GM18868 (cell line): Measurements from ENCODE around the gene SLC8A2.

Experiments used
- ATAC-seq: cut with Tn5 transposase; IDR thresholded peaks from one replicate; pipeline ENCODE4 v1.9.1; 2021; ENCODE audit warnings: mild to moderate bottlenecking, moderate library complexity; ENCODE audit not compliant: unreplicated experiment

SLC8A2 gene

DNA sequence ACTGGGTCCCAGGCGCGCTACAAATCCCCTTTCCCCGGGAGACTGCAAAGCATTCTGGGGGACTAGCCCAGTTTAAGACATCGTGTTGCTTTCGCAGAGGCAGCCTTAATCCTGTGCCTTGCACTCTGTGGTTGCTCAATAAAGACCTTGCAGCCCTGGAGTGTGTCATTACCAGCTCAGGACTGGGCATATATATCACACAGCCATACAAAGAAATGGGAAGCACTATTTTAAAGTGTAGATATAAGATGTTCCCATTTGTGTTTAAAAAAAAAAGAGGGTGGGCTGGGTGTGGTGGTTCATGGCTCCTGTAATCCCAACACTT is 32.1 kb upstream of the SLC8A2 start:
- no peak for ATAC-seq

DNA sequence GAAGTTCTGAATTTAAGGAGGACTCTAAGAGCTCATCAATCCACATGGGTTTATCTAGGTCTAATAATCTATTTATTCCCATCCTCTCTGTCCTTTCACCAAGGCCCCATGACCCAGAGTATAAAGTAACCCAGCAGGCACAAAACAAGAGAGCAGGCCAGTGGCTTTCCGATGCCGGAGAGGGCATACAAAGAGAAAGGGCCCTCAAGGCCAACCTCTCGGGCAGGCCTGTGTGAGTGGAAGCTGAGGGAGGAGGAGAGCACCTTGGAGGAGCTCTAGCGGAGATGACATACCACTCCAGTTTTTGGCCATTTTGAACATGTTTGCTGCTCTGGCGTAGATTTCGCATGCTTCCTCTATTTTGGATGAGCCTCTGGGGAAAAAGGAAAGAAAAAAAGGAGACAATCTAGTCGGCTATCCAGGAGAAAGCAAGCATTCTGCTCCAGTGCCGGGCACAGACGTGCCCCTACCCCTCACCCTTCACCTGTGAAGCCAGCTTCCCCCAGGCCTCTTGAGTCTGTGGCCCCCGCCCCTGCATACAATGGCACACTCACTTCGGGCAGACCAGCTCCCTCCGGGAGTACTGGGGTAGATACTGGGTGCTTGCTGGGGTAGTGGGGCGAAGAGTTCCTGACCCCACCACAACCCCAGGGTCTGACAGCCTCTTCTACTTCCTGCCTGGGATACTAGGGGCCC is 31.6 kb upstream of the SLC8A2 start:
- no peak for ATAC-seq

DNA sequence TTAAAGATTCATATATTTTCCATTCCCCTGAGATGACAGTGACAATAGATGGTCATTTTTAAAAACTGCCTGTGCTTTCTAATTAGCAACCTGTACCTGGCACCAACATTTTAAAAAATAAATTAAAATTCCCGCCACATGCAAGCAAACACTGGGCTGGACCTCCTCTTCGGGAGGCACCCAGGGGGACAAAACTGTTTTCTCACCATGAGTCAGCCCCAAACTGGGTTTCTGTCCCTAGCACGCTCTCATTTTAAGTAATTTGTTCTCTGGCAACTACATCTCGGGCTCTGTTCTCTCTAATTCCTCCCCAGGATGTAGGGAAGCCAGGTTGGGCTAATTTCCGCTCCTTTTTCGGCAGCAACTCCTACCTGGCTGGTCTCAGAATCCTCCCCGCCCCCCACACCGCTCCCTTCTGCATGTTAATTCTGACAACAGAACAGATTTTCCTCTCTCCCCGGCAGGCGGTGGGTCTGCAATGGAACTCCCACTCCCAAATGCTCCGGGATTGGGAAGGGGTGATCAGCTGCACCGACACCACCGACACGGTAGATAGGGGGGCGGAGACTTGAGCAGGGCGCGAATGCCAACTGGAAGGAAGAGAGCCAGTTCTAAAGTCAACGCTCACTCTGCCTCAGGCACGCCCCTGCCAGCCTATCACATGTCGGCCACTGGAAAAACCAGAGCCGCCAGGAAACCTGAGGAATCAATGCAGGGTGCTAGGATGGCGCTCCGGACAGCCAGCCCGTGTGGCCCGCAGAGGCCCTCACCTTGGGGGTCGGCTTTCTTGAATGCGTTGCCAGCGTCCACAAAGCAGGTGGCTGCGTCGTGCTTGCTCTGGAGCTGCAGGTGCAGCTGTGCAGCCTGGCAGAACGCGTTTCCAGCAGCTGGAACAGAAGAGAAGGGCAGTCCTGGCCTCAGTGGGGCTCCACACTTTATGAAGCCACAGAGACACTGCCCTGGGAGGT is 28.5 kb upstream of the SLC8A2 start:
- no peak for ATAC-seq

DNA sequence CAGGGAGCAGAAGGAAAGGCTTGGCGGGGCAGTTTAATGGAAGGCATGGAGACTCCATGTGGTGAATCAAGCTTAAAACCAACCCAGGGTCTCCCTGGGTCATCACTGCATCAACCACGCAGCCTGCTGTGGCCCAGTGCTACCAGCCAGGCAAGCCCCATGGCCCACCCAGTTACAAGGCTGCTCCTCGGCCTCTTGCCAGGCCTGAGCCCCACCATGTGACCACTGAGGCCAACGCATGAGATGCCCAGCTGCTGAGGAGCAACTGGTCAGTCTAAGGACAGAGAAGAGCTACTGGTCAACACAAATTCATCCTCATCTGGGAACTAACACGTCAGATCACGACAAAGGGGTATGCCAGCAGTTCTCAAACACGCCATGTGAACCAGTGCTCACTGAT is 27.7 kb upstream of the SLC8A2 start:
- no peak for ATAC-seq

DNA sequence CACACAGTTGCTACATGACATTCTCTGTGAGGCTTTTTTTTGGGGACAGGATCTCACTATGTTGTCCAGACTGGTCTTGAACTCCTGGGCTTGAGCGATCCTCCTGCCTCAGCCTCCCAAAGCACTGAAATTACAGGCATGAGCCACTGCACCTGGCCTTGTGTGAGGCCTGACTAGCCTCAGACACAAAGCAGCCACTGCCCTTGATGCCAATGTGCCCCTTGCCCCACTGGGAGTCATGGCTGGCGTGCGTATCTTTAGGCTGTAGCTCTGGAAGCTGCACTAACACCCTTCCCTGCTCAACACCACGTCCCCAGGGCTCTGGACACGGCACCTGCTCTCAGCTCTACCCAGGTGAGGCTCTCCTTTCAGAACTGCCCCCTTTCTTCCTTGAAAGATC is 26.9 kb upstream of the SLC8A2 start:
- ATAC-seq: no peak

DNA sequence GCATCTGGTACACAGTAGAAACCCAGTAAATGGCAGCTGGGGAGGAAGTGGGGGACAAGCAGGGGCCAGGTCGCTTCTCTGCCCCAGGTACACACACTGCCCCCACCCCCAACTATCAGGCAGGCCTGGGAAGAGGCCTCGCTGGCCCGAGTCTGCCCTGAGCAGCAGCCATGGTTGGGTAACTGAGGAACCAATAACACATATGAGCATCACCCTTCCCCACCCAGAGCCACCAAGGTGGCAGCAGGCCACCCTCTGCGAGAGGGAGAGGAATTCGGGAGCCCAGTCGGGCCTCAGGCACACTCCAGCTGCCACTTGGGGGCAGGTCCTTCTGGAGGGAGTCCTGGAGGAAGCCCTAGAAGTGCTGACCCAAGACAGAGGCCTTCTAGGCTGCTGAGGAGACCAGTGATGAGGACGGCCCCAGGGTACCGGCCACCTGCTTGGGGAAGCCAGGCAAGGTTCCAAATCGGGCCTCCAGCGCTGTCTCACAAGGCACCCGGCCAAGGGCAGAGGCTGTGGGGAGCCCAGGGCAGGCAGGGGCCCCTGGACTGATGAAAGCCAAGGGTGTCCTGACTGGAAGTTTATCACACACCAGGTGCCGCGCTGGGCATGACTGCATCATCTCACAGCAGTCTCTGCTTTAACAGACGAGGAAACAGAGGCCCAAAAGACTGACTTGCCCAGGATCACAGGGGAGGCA is 26.3 kb upstream of the SLC8A2 start:
- no peak for ATAC-seq

DNA sequence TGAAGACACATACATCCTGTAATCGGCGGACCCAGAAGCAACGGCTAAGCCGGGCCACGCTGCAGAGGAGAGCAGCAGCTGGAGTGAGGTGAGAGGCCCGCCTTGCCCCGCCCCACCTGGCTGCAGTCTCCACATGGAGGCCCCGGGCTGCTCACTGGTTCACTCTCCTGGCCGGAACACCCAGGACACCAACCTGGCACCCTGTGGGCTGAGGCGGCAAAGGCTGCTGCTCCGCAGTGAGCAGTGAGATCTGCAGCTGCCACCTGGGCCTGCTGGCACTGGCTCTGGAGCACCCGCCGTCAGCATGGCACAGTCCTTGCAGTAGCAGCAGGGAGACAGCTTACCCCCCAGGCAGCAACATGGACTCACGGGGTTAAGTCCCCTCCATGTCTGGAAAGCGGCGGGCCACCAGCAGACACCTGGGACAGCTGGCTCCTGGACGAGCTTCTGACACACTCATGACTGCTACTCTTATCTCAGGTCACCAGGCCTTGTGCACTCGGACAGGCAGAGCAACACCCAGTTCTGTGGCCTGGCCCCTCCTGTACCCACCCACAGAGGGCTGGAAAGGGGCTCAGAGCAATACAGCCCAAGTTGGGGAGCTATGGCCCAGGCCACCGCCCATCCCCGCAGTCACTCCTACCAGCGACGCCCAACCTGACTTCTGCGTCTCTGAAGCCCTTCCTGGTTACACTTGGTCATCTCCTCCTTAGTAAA is 25.5 kb upstream of the SLC8A2 start:
- ATAC-seq: no peak

DNA sequence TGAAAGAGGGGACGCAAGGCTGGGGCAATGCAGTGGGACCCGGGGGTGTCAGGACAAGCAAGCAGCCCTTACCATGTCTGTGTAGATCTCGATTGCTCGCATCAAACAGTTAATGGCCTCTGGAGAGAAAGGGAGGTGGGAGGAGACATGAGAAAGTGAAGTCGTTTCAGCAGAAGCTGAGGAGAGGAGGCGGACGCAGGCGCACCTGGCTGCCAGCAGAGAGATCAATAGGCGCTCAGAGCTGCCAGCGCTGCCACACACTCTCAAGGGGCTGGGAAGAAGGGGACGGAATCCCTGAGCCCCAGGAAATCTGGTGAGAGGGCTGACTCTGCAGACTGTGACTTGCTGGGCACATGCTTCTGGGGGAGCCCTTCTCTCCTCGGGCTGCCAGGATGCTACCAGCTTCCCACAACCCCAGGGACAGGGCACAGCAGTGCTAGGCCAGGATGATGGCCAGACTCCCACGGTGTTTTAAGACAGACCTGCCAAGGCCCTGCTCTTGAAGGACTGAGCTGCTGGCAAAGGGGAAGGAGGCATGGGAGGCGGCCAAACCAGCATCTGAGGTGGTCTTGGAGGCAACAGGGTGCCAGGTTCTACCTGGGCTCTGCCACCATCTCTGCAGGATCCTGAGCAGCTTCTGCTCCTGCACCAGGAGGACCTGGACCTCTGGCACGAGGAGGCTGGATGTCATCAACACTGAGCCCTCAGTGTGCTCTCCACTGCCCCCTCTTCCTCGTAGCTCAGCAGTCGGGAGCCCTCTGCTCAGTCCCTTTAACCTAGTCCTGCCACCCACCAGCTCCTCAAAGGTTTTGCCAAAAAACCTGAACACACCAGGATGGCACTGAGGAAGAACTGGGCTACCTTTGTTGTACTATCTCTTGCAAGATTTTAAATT is 24.0 kb upstream of the SLC8A2 start:
- no peak for ATAC-seq

DNA sequence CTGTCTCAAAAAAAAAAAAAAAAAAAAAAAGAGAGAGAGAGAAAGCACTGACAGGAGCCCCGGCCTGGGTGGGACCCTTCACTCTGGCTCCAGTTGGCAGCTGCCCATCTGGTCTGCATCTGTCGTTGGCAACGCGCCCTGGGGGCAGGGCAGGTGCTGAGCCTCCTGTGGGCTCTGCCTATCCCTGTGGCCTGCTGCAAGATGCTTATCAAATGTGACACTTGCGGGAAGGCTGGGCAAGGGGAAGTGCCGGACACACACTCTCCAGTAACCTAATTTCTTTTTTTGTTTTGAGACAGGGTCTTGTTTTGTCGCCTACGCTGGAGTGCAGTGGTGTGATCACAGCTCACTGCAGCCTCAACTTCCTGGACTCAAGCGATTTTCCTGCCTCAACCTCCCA is 23.0 kb upstream of the SLC8A2 start:
- ATAC-seq: no peak

DNA sequence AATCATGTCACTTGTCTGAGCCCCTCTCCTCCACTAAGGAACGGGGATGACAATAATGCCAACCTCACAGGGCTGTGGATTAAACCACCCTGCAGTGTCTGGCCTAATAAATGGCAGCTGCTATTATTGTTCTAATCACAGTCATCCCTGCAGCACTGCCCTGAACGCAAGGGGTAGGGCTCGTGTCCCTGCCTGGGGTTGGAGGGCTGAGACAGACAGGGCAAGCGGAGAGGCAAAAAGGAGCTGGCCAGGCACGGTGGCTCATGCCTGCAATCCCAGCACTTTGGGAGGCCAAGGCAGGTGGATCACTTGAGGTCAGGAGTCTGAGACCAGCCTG is 22.5 kb upstream of the SLC8A2 start:
- no peak for ATAC-seq

DNA sequence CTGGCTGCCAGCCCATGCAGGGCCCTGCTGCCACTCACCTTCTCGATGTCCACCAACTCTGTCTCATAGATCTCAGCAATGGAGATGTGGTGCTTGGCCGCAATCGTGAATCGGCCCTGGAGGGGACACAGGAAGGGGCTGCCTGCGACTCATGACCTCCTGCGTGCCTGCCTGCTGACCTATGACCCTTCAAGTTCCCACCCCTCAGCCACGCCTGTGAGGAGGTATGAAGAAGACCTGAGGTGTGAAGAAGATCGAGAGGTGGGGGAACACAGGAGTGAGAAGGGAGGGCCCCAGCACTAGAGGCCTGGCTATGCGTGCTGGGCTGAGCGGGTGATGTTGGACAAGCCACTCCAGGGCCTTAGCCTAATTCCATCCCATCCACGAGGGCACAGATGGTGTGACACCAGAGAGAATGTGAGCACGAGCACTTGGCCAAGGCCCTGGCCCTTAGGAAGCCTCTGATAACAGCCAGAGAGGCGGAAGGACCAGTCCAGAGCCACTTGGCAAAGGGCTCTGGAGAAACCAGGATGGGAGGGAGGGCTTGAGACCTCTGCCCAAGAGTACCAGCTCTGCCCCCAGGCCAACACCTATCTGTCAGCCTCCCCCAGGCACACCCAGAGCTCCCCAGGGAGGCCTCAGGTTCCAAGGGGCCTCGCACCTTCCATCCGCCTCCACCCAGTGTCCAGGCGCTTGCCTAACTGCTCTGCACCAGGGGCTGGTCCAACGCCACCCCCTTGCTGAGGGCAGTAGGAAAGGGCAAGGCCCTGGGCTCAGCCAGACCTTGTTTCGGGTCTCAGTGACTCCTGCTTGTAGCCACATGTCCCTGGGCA is 21.9 kb upstream of the SLC8A2 start:
- ATAC-seq: no peak

DNA sequence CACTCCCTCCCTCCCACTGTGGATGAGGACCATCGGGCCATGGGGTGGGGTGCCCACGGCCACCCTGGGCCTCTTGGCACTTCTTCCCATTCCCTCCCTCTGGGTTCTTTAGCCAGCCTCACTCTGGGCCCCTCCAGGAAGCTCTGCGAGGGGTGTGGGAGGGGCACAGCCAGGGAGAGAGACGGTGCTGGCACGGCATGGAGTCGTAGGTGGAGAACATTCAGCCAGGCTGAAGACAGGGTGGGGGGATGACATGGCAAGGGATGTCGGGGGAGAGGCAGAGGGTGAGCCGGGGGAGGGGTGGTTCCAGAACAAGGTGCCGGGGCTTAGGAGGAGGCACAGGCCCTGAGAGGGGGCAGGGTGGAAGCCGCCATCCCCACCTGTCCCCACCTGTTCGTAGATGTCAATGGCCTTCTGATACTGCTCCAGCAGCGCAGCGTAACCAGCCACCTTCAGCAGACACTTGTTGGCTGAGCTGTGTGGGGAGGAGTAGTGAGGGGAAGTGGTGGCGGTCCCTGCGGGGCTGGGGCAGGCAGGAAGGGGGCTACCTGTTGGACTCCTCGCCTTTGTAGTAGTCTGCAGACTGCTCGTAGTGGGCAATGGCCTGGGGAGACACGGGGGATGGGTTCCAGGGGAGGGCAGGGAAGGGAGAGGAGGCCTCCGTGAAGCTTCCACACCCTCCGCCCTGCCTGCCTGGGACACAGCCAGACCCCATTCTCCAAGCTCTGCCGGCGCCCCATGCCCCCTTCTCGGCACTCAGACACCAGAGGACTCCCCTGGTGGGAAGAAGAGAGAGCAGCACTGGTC is 21.1 kb upstream of the SLC8A2 start:
- ATAC-seq: no peak

DNA sequence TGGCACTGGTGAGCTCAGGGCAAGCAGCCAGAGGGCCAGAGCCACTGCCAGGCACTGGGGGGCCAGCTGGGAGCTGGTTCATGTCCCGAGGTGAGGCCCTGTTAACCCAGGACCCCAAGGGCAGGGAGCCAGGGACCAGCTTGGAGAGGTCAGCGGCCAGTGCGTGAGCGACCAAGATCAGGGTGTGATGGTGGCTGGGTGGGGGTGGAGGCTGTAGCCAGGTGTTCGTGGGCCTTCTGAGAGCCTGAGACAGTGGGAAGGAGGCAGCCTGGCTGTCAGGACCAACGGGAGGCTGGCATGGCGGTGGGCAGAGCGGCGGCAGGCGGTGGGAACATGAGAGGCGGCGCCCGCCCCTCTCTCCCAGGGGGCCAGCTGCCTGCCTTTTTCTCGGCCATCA is 20.4 kb upstream of the SLC8A2 start:
- no peak for ATAC-seq

DNA sequence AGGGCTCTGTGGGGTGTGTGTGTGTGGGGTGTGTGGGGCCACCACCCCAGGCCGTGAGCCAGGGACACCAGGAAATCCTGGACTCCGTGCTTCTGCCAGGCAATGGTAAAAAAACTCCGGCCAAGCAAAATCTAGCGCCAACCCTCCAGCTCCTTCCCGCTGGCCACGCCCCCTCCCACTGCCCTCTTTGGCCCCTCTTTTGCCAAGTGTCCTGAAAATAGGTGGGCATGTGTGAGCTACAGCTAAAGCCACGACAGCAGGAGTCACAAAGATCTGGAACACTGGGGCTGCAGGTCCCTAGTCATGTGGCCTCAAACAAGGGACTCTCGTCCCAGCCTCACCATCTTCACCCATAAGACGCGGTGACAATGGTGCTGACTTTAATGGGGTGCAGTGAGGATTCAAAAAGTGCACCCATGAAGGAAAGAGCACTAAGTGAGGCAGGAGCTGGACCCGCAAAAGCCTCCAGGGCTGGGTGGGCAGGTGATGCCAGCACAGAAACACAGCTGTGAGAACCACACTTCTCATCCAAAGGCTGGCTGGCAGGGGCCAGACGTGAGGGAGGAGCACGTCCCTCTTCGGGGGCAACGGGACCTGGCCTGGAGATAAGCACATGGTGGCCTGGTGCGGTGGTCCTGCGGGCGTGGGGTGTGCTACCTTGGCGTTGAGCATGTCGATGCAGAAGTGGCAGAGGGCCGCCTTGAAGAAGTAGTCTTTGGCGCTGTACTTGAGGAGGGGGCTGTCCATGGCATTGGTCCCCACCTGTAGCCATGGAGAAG is 19.9 kb upstream of the SLC8A2 start:
- no peak for ATAC-seq

DNA sequence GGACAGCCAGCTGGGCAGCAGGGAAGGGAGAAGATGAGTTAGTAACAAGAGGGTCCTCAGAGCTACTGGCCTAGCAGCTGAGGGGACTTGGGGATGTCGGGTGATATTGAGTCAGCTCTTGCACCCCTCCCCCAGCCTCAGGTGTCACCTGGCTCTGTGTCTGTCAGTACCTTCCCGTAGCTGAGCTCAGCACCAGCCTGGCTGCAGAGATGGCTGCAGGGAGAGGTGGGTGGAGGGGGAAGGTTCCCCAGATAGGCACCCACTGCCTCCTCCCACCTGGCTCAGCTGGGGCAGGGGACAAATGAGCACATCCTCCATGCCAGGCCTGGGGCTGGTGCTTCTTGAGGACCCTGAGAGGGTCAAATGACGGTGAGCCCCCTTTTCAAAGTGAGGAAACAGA is 19.2 kb upstream of the SLC8A2 start:
- no peak for ATAC-seq

DNA sequence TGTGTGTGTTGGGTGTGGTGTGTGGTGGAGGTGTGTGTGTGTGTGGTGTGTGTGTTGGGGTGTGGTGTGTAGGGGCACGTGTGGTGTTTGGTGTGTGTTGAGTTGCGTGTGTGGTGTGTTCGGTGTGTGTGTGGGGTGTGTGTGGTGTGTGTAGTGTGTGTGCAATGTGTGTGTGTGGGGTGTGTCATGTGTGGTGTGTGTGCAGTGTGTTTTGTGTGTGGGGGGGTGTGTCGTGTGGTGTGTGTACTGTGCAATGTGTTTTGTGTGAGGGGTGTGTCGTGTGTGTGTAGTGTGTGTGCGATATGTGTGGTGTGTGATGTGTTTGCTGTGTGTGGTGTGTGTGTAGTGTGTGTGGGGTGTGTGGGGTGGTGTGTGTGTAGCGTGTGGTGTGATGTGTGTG is 18.3 kb upstream of the SLC8A2 start:
- no peak for ATAC-seq

DNA sequence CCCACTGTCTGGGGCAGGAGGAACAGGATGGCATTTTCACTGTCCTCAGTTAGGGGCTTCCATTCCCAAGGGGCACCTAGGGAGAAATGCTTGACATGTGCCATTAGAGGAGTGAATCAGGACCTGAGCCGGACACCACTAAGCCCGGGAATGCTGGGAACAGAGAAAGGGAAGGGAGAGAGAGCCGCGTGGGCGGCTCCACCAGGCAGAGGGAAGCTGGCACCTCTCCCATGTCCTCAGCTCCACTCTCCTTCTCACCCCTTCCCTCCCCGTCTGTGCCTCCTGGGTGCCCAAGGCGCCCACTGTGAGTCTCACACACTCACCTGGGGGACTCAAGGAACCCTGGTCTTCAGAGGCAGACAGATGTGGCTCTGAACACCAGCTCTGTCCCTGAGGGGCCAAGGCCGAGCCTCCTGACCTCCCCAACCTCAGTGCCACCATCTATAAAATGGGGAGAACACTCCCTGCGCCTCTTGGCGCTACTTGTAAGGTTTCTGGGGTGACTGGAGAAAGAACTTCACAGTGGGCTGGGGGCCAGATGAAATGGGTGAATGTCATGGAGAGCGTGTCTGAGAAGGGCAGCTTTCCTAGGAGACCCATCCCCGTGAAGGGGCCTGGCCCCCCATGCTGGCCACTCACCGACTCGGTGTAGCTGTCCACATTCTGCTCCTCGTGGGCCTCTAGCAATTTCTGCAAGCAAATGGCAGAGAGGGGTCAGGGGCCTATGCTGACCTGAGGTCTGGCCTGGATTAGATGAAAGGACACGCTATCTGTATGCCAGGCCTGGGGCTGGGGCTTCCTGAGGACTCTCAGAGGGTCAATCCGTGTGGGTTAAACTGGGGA is 17.6 kb upstream of the SLC8A2 start:
- no peak for ATAC-seq
